Right lobe of liver (tissue), 6 donors: ENCODE measurements around the gene PEF1. TPM values are rescaled to one million over a fixed set of nuclear protein-coding genes. Genes with fewer than 3 reads are reported as not detected.
A peak's percentile ranks its signal among the peaks of the same experiment; 100 is the strongest.

Source experiments
- ATAC-seq, 4 donors: fragments of 200-7000 bp; cut with Tn5 transposase; one replicate each; pipeline ENCODE4 v1.9.1; 2020; ENCODE audit warnings: mild to moderate bottlenecking in 4 of 4, moderate library complexity in 4 of 4
- DNase-seq, 3 donors: peaks; one replicate each; pipeline ENCODE4 v3.0.0-alpha.2; 2020
- H3K27ac ChIP-seq, 3 donors: fragments of 200-600 bp; one replicate each; pipeline ENCODE4 v1.8.0; 2022
- H3K27me3 ChIP-seq, 2 donors: fragments of 200-600 bp; one replicate each; pipeline ENCODE4 v1.8.0; 2022
- H3K36me3 ChIP-seq, 4 donors: fragments of 200-600 bp; sonication (generic) in 1 of 4; one replicate each; pipeline versions ENCODE4 v1.5.1 to v1.8.0; 2017 to 2022; ENCODE audit warnings: control low read depth in 1 of 4
- H3K4me1 ChIP-seq, 4 donors: fragments of 200-600 bp; sonication (generic) in 1 of 4; one replicate each; pipeline versions ENCODE4 v1.5.1 to v1.8.0; 2017 to 2022; ENCODE audit warnings: control low read depth in 1 of 4
- H3K4me3 ChIP-seq, 3 donors: fragments of 200-600 bp; one replicate each; pipeline ENCODE4 v1.8.0; 2022
- H3K9me3 ChIP-seq, 4 donors: fragments of 200-600 bp; sonication (generic) in 1 of 4; one replicate each; pipeline versions ENCODE4 v1.5.1 to v1.8.0; 2017 to 2022; ENCODE audit warnings: control low read depth in 1 of 4
- POLR2A ChIP-seq: fragments of 450-650 bp; IDR thresholded peaks from one replicate; pipeline ENCODE4 v1.6.1; 2017; ENCODE audit warnings: antibody characterized with exemption, mild to moderate bottlenecking
- WGBS: methylation state at CpG from one replicate; pipeline ENCODE4 v1.1.6; 2018; ENCODE audit warnings: low coverage, low lambda C conversion rate; ENCODE audit not compliant: insufficient coverage; ENCODE audit errors: missing lambda C conversion rate; 5-methylcytosine and 5-hydroxymethylcytosine counted together
- intact Hi-C, 2 donors: fragments of 100-400 bp; cut with DNase I; formaldehyde crosslinking; loops; one replicate each; pipeline versions ENCODE4 v1.11.2 to v1.14.1; 2022
- total RNA-seq, 6 experiments: library from RNA; depleted of rRNA in 2 of 6; stranded (reverse); fragments of >200 nt in 2 of 6; fragmentation: NEBNext Ultra II Directional in 3 of 6; extraction: Animal tissue kit (Norgen Biotek cat#: 25700) in 3 of 6; gene quantifications; one replicate each; pipeline versions ENCODE4 v1.1.0 to v1.2.4, GENCODE V29; 2016 to 2023
- TF ChIP-seq, protein P1 (sequence below), 4 donors: fragments of 200-600 bp in 3 of 4; fragments of 450-650 bp in 1 of 4; IDR thresholded peaks; one replicate each; pipeline versions ENCODE4 v1.5.1 to v1.8.0; 2016 to 2022; ENCODE audit warnings: antibody characterized with exemption in 4 of 4, mild to moderate bottlenecking in 2 of 4
- donor health status: DM: no; HTN: yes; CAD: no.
- donor health status: DM: no; HTN: no; CAD: no.
- donor health status: DM: no; HTN: no; CAD: no.
- donor health status: DM: no; HTN: yes; CAD: no.
- donor health status: DM: no; HTN: yes; CAD: no.

Gene PEF1
- total RNA-seq, 6 experiments from 2014 or later: 23.9 to 47.5 (median 32.5) TPM

- ATAC-seq: no peak
- H3K27ac ChIP-seq: no peak overlapping the region
- no peak for DNase-seq
- H3K9me3 ChIP-seq: no peaks in the 10 kb centered on the region
- H3K4me1 ChIP-seq: no peaks in the 10 kb centered on the region
- H3K4me3 ChIP-seq: no peak overlapping the region
- H3K27me3 ChIP-seq: no peaks in the 10 kb centered on the region
- intact Hi-C loops: loop anchor here in 1 of 2 donors (10.0 kb wide), 1 partner anchor 48 kb away; no protein-coding TSS in a partner anchor
- 43% methylated on average over 2 of the region's 19 CpGs for WGBS
- H3K36me3 ChIP-seq: no peaks in the 10 kb centered on the region
- TF ChIP-seq, protein P1, sequence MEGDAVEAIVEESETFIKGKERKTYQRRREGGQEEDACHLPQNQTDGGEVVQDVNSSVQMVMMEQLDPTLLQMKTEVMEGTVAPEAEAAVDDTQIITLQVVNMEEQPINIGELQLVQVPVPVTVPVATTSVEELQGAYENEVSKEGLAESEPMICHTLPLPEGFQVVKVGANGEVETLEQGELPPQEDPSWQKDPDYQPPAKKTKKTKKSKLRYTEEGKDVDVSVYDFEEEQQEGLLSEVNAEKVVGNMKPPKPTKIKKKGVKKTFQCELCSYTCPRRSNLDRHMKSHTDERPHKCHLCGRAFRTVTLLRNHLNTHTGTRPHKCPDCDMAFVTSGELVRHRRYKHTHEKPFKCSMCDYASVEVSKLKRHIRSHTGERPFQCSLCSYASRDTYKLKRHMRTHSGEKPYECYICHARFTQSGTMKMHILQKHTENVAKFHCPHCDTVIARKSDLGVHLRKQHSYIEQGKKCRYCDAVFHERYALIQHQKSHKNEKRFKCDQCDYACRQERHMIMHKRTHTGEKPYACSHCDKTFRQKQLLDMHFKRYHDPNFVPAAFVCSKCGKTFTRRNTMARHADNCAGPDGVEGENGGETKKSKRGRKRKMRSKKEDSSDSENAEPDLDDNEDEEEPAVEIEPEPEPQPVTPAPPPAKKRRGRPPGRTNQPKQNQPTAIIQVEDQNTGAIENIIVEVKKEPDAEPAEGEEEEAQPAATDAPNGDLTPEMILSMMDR (IDR thresholded peaks at IDR 0.05): no peak
- no peak for TF ChIP-seq POLR2A
Observed at GRCh38 chr1:31667065-31667785, 22.5 kb upstream of the PEF1 start.

GRCh38 chr1:31666263-31666963, 21.7 kb upstream of the PEF1 start:
- ATAC-seq (peak in 1 of 4 donors; percentile 9), DNase-seq (peak in 1 of 3 donors; percentile 27)
- Histone ChIP-seq H3K27me3 (no peaks in the 10 kb centered on the region), H3K27ac (no peak overlapping the region), H3K9me3 (no peaks in the 10 kb centered on the region), H3K4me3 (no peak overlapping the region), H3K4me1 (no peaks in the 10 kb centered on the region), H3K36me3 (no peaks in the 10 kb centered on the region)
- WGBS: 41% methylated on average over 6 of the region's 10 CpGs
- TF ChIP-seq, protein P1 (IDR thresholded peaks at IDR 0.05): no peak
- no peak for TF ChIP-seq POLR2A
- intact Hi-C loops: loop anchor here in 1 of 2 donors (10.0 kb wide), 1 partner anchor 48 kb away; no protein-coding TSS in a partner anchor

DNA sequence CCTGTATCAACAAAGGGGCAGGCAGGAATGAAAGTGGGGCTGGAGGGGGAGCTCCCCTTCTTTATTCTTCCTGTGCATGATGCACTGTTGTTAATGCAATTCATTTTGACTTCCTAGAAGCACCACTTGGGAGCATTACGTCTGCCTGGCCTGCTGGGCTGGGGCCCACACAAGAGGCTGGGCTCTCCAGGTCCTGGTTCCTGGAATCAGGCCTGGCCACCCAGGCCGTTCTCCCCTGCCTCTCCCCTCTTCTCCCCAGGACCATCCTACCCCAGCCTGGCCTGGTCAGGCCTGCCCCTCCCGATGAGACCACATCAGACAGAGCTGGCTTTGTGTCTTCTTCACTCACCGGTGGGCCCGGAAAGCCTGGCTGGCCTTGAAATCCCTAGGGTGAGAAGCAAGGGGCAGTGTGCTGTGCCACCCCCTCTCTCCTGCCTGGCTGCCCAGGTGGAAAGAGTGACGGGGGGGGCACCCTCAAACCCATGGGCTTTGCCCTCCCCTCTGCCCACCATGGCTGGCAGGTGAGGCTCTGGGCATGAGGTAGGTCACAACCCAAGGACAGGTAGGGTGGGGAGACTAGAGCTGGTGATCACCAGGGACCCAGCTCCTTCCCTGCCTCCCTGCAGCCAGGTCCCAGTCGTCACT, 20.7 kb upstream of the PEF1 start:
- intact Hi-C loops: loop anchor here in 1 of 2 donors (10.0 kb wide), 1 partner anchor 49 kb away; no protein-coding TSS in a partner anchor
- H3K9me3 ChIP-seq: no peaks in the 10 kb centered on the region
- H3K4me1 ChIP-seq: no peaks in the 10 kb centered on the region
- 60% methylated on average over 3 of the region's 7 CpGs for WGBS
- H3K36me3 ChIP-seq: no peaks in the 10 kb centered on the region
- H3K27ac ChIP-seq: no peak overlapping the region
- TF ChIP-seq, protein P1 (IDR thresholded peaks at IDR 0.05): no peak
- TF ChIP-seq POLR2A: no peak
- no peaks in the 10 kb centered on the region for H3K27me3 ChIP-seq
- ATAC-seq (no peak), DNase-seq (peak in 1 of 3 donors; percentile 45)
- H3K4me3 ChIP-seq: no peak overlapping the region

GRCh38 chr1:31664528-31664927, 19.9 kb upstream of the PEF1 start:
- WGBS: no CpG with 5 or more reads among the region's 9 CpGs
- no peak for TF ChIP-seq POLR2A
- TF ChIP-seq, protein P1 (IDR thresholded peaks at IDR 0.05): no peak
- ATAC-seq: no peak
- no peak for DNase-seq
- intact Hi-C loops: loop anchor here in 1 of 2 donors (5.0 to 10.0 kb wide), 2 partner anchors 50 to 128 kb away; no protein-coding TSS in a partner anchor
- Histone ChIP-seq H3K4me1 (no peaks in the 10 kb centered on the region), H3K9me3 (no peaks in the 10 kb centered on the region), H3K36me3 (no peaks in the 10 kb centered on the region), H3K27ac (no peak overlapping the region), H3K4me3 (no peak overlapping the region), H3K27me3 (no peaks in the 10 kb centered on the region)
